ENCODE results near the gene AHNAK2. TPM values are rescaled to one million over a fixed set of nuclear protein-coding genes. Genes with fewer than 3 reads are reported as not detected.

Gene AHNAK2
- total RNA-seq, 4 donors from 2014 or later = 44.9 to 175 (median 71.7) TPM

DNA sequence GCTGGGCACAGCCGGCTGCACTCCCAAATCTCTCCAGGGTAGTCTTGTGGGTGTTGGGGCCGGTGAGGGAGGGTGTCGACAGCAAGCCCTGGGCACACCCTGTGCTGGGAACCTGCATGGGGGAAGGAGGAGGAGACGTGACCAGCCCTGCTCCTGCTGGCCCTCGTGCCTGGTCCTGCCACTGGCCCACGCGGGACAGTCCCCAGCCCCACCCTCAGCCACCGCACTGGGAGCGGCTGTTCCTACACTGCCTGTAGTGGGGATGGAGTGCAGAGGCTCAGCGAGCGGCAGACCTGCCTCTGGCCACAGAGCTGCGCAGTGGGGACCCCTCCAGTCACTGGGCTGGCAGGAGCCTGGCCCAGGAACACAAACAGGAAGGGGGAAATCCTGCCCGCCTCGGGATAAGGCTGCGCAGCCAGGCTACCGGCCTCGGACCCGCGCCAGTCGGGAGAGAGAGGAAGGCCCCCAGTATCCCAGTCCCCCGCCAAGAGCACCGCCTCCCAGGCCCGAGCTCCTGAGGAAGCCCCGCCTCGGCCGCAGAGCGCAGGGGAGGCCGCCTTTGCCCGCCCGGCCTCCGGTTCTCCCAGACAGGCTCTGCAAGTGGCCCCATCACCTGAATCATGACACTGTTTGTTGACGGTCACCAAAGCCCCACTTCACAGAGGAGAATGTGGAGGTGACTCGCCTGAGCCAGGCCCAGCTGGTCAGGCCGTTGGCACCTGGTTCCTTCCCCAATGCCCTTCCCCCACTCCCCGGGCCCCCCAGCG lies 10.6 kb downstream of the AHNAK2 start:
- Histone ChIP-seq H3K4me3 (peak overlapping the region; percentile 34 to 38), H3K36me3 (no peaks in the 10 kb centered on the region), H3K9me3 (no peaks in the 10 kb centered on the region), H3K4me1 (peaks cover 11% of the 10 kb centered on the region in 2 donors), H3K27me3 (no peaks in the 10 kb centered on the region), H3K27ac (peak overlapping the region; percentile 95 to 99)
- intact Hi-C loops (cut with DNase I; ENCODE audit: low total_unique reads) = no loop called here
- TF ChIP-seq CTCF (IDR thresholded peaks at IDR 0.05) (no peak), POLR2A (IDR thresholded peaks at IDR 0.05) (no peak)
- peak; percentile 66 to 73 for DNase-seq

DNA sequence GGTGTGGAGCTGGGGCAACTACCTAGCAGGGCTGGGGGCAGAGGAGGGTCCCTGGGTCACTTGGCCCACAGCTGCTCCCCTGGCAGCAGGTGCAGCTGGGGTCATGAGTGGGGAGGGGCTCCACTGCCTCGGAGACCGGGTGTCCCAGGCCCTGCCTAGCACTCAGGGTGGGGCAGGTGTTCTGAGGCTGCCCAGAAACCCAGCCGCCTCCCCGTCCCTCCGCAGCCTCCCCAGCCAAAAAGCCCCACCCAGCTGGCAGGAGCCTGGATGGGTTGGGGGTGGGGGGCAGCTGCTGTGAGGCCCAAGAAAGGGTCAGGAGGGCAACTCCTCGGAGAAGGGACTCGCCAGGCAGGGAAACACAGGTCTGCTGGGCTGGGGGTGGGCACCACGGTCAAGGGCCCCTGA lies 11.2 kb downstream of the AHNAK2 start:
- Histone ChIP-seq H3K9me3 (no peaks in the 10 kb centered on the region), H3K36me3 (no peaks in the 10 kb centered on the region), H3K4me3 (peak overlapping the region in 1 of 2 donors; percentile 38), H3K27ac (peak overlapping the region; percentile 95 to 99), H3K4me1 (peaks cover 6 to 10% of the 10 kb centered on the region in 2 donors), H3K27me3 (no peaks in the 10 kb centered on the region)
- intact Hi-C loops (cut with DNase I; ENCODE audit: low total_unique reads) = no loop called here
- peak in 1 of 2 donors; percentile 37 for DNase-seq
- no peak for TF ChIP-seq POLR2A (IDR thresholded peaks at IDR 0.05)
- TF ChIP-seq CTCF (IDR thresholded peaks at IDR 0.05) = no peak

- Histone ChIP-seq H3K9me3 (no peaks in the 10 kb centered on the region), H3K36me3 (no peaks in the 10 kb centered on the region), H3K4me3 (no peak overlapping the region), H3K27ac (peak overlapping the region; percentile 95 to 99), H3K27me3 (no peaks in the 10 kb centered on the region), H3K4me1 (peaks cover 4 to 6% of the 10 kb centered on the region in 2 donors)
- no peak for TF ChIP-seq POLR2A (IDR thresholded peaks at IDR 0.05)
- no peak for TF ChIP-seq CTCF (IDR thresholded peaks at IDR 0.05)
- no peak for DNase-seq
- intact Hi-C loops (cut with DNase I; ENCODE audit: low total_unique reads) = no loop called here
These were observed 11.8 kb downstream of the AHNAK2 start for GRCh38 chr14:104966261-104966865.

DNA sequence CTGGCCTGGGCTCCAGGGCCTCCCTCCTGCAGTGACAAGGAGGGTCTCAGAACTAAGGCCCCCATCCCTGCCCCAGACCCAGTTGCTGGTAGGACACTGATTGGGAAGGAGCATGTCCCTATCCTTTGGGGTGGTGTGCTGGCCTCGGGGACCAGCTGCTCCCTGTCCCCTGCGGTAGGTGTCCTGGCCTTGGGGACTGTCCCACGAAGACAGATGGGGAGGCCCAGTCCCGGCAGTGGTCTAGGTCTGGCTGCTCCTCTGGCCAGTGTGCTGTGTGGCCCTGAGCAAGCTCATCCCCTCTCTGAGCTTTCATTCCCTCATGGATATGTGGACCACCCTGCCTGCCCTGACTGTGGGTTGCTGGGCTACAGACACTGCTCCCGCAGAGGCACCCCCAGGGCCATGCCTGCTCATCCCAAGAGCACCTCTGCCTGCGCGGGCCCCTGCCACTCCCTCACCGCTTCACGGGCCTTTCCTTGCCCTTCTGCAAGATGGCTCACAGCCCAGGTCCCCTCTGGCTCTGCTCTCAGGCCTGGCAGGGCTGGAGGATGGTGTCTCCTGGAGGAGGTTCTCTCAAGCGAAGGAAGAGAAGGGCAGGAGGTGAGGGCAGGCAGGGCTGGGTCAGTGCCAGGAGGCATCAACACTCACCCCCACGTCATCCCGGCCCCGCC lies 12.5 kb downstream of the AHNAK2 start:
- Histone ChIP-seq H3K27me3 (no peaks in the 10 kb centered on the region), H3K27ac (peak overlapping the region; percentile 95 to 99), H3K9me3 (no peaks in the 10 kb centered on the region), H3K36me3 (no peaks in the 10 kb centered on the region), H3K4me1 (peaks cover 0 to 4% of the 10 kb centered on the region in 2 donors), H3K4me3 (no peak overlapping the region)
- no peak for DNase-seq
- intact Hi-C loops (cut with DNase I; ENCODE audit: low total_unique reads) = no loop called here
- no peak for TF ChIP-seq CTCF (IDR thresholded peaks at IDR 0.05)

DNA sequence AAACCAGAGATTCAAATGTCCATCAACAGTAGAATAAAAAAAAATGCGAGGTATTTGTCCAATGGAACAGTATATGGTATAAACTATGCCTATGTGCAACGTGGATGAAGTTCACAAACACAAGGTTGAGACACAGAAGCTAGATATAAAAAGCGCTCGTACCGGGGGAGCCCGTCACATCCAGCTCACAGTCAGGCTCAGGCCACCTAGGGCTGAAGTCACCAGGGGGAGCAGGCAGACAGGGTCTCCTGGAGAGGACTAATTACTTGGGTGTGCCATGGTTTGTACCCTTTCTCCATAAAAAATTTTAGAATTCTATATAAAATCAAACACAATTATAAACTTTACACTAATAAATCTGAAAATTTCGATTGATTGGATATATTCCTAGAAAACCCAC lies 13.6 kb downstream of the AHNAK2 start:
- Histone ChIP-seq H3K27me3 (no peaks in the 10 kb centered on the region), H3K4me3 (no peak overlapping the region), H3K27ac (no peak overlapping the region), H3K9me3 (no peaks in the 10 kb centered on the region), H3K4me1 (peaks cover 0 to 4% of the 10 kb centered on the region in 2 donors), H3K36me3 (no peaks in the 10 kb centered on the region)
- intact Hi-C loops (cut with DNase I; ENCODE audit: low total_unique reads) = no loop called here
- TF ChIP-seq POLR2A (IDR thresholded peaks at IDR 0.05) (no peak), CTCF (IDR thresholded peaks at IDR 0.05) (no peak)
- DNase-seq = no peak
